Heart right ventricle (tissue), 16 donors: ENCODE measurements around the gene OTOGL. TPM values are rescaled to one million over a fixed set of nuclear protein-coding genes. Genes with fewer than 3 reads are reported as not detected.

Source experiments
- ATAC-seq, 8 donors: fragments of 200-7000 bp; cut with Tn5 transposase; one replicate each; pipeline ENCODE4 v1.9.1; 2020; ENCODE audit warnings: mild to moderate bottlenecking in 8 of 8, moderate library complexity in 8 of 8, moderate number of reproducible peaks in 1 of 8
- DNase-seq, 2 donors: peaks; one replicate each; pipeline ENCODE4 v3.0.0-alpha.2; 2020
- H3K27ac ChIP-seq, 10 donors: fragments of 200-600 bp; sonication (generic) in 2 of 10; one replicate each; pipeline versions ENCODE4 v1.5.0 to v1.8.0; 2020 to 2022; ENCODE audit warnings: mild to moderate bottlenecking in 3 of 10
- H3K27me3 ChIP-seq, 7 donors: fragments of 200-600 bp; one replicate each; pipeline ENCODE4 v1.8.0; 2021 to 2022; ENCODE audit warnings: mild to moderate bottlenecking in 2 of 7
- H3K36me3 ChIP-seq, 9 donors: fragments of 200-600 bp; sonication (generic) in 1 of 9; one replicate each; pipeline versions ENCODE4 v1.5.0 to v1.8.0; 2020 to 2022; ENCODE audit warnings: mild to moderate bottlenecking in 2 of 9
- H3K4me1 ChIP-seq, 9 donors: fragments of 200-600 bp; sonication (generic) in 1 of 9; one replicate each; pipeline versions ENCODE4 v1.5.0 to v1.8.0; 2020 to 2022; ENCODE audit warnings: mild to moderate bottlenecking in 4 of 9
- H3K4me3 ChIP-seq, 10 donors: fragments of 200-600 bp; sonication (generic) in 2 of 10; one replicate each; pipeline versions ENCODE4 v1.5.0 to v1.8.0; 2020 to 2022; ENCODE audit warnings: mild to moderate bottlenecking in 7 of 10, moderate library complexity in 2 of 10
- H3K9me3 ChIP-seq, 11 donors: fragments of 200-600 bp in 10 of 11; sonication (generic) in 2 of 11; one replicate each; pipeline versions ENCODE4 v1.5.0 to v1.8.0; 2013 to 2022; ENCODE audit warnings: mild to moderate bottlenecking in 2 of 11, control low read depth in 1 of 11, moderate library complexity in 1 of 11
- WGBS, 2 donors: extraction: QIAGEN DNeasy Blood & Tissue Kit; methylation state at CpG; one replicate each; pipeline ENCODE4 v1.1.7; 2013; ENCODE audit warnings: inconsistent platforms in 1 of 2; 5-methylcytosine and 5-hydroxymethylcytosine counted together
- intact Hi-C, 10 donors: fragments of 100-400 bp; cut with DNase I; formaldehyde crosslinking; loops; one replicate each; pipeline versions ENCODE4 v1.11.1 to v1.14.2; 2022
- polyA plus RNA-seq, 2 donors: library from polyadenylated mRNA; stranded (reverse); fragments of 200-250 nt; gene quantifications; one replicate each; pipeline ENCODE4 v1.2.3, GENCODE V29; 2013
- total RNA-seq, 10 donors: library from RNA; stranded (reverse); fragmentation: NEBNext Ultra II Directional in 3 of 10; extraction: Animal tissue kit (Norgen Biotek cat#: 25700) in 3 of 10; gene quantifications; one replicate each; pipeline versions ENCODE4 v1.2.1 to v1.2.4, GENCODE V29; 2021 to 2023
- TF ChIP-seq, protein P1 (sequence below), 9 donors: fragments of 200-600 bp; sonication (generic) in 2 of 9; IDR thresholded peaks; one replicate each; pipeline versions ENCODE4 v1.5.0 to v1.8.0; 2021 to 2022; ENCODE audit warnings: antibody characterized with exemption in 9 of 9, mild to moderate bottlenecking in 5 of 9, moderate library complexity in 1 of 9
- donor health status: Arrhythmogenic right ventricular cardiomyopathy.
- donor health status: ischemic (EF 13 %, LVEDD 7.1; RV severe dilation, severe dysfunction).
- donor health status: healthy with polysubstance abuse.
- donor health status: DM: no; HTN: yes; CAD: no.
- donor health status: DM: no; HTN: no; CAD: no.
- donor health status: ischemic (EF 25% LVEDD 6.9; RV normal size, moderate dysfunction).
- donor health status: ischemic (EF 25% LVEDD 5.7; RV mildly dilated, moderate dysfunction).
- donor health status: healthy.
- donor health status: DM: yes; HTN: yes; CAD: no.
- donor health status: Ischemic cardiomyopathy.
- donor health status: ischemic (EF 35%, LVEDD 5.7; RV mildly dilated, moderate dysfunction).
- donor health status: nonischemic (EF 11% LVEDD 7.7; RV severe dilation, severe dysfunction).
- donor health status: DM: yes; HTN: yes; CAD: no.
- donor health status: PGD.
- donor health status: ischemic (EF 29% LVEDD 5.4; RV normal size, mild dysfunction).
- donor health status: nonischemic (EF 23%, LVEDD 6.1; RV moderate dilation, normal function).

OTOGL gene
- total and polyA plus RNA-seq, 12 donors, result 0.04 to 1.4 (median 0.24) TPM

DNA sequence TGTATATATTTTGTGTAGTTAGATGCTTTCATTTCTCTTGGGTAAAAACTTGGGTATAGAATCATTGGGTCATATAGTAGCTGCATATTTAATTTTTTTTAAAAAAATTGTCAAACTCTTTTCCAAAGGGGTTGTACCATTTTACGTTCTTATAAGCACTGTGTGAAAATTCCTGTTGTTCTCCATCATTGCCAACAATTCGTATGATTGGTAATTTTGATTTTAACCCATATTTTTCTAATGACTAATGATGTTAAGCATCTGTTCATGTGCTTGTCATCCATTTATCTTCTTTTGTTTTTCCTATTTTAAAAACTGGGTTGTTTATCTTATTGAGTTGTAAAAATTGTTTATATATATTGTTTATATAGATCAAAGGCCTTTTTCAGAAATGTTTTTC, 77.4 kb downstream of the OTOGL start:
- H3K27ac ChIP-seq, result no peak overlapping the region
- H3K4me3 ChIP-seq, result no peak overlapping the region
- TF ChIP-seq, protein P1, sequence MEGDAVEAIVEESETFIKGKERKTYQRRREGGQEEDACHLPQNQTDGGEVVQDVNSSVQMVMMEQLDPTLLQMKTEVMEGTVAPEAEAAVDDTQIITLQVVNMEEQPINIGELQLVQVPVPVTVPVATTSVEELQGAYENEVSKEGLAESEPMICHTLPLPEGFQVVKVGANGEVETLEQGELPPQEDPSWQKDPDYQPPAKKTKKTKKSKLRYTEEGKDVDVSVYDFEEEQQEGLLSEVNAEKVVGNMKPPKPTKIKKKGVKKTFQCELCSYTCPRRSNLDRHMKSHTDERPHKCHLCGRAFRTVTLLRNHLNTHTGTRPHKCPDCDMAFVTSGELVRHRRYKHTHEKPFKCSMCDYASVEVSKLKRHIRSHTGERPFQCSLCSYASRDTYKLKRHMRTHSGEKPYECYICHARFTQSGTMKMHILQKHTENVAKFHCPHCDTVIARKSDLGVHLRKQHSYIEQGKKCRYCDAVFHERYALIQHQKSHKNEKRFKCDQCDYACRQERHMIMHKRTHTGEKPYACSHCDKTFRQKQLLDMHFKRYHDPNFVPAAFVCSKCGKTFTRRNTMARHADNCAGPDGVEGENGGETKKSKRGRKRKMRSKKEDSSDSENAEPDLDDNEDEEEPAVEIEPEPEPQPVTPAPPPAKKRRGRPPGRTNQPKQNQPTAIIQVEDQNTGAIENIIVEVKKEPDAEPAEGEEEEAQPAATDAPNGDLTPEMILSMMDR (IDR thresholded peaks at IDR 0.05), result no peak
- WGBS, 2 donors, result 90 to 91% methylated on average over 2 of the region's 2 CpGs
- intact Hi-C loops, result loop anchor here in 1 of 10 donors (10.0 kb wide), 1 partner anchor 122 kb away; no protein-coding TSS in a partner anchor
- H3K9me3 ChIP-seq, result no peaks in the 10 kb centered on the region
- H3K4me1 ChIP-seq, result no peaks in the 10 kb centered on the region
- H3K36me3 ChIP-seq, result no peaks in the 10 kb centered on the region
- no peak for DNase-seq
- no peaks in the 10 kb centered on the region for H3K27me3 ChIP-seq
- no peak for ATAC-seq

- no peak overlapping the region for H3K4me3 ChIP-seq
These were observed 79.5 kb downstream of the OTOGL start for GRCh38 chr12:80178846-80179245.

GRCh38 chr12:80183939-80184338, 84.6 kb downstream of the OTOGL start:
- Histone ChIP-seq H3K4me1 (peaks cover 2 to 32% (median 27%) of the 10 kb centered on the region in 9 donors), H3K36me3 (no peaks in the 10 kb centered on the region), H3K9me3 (no peaks in the 10 kb centered on the region), H3K27me3 (no peaks in the 10 kb centered on the region), H3K4me3 (no peak overlapping the region), H3K27ac (no peak overlapping the region)
- TF ChIP-seq, protein P1 (IDR thresholded peaks at IDR 0.05), result no peak
- 84% methylated on average over 2 of the region's 2 CpGs for WGBS, 2 donors
- no peak for ATAC-seq
- no peak for DNase-seq
- intact Hi-C loops, result loop anchor here in 8 of 10 donors (5.0 to 10.0 kb wide), 9 partner anchors 289 to 629 kb away; partner anchors contain the start of gene PAWR (in 1 of the 8)

More at GRCh38 chr12:80178846-80179245, 79.5 kb downstream of the OTOGL start:
- DNase-seq (no peak), ATAC-seq (no peak)
- Histone ChIP-seq H3K27me3 (no peaks in the 10 kb centered on the region), H3K9me3 (no peaks in the 10 kb centered on the region), H3K4me1 (no peaks in the 10 kb centered on the region), H3K27ac (no peak overlapping the region), H3K36me3 (no peaks in the 10 kb centered on the region)
- 76 to 77% methylated on average over 3 of the region's 3 CpGs for WGBS, 2 donors
- intact Hi-C loops, result loop anchor here in 1 of 10 donors (10.0 kb wide), 1 partner anchor 124 kb away; no protein-coding TSS in a partner anchor
- TF ChIP-seq, protein P1 (IDR thresholded peaks at IDR 0.05), result no peak

DNA sequence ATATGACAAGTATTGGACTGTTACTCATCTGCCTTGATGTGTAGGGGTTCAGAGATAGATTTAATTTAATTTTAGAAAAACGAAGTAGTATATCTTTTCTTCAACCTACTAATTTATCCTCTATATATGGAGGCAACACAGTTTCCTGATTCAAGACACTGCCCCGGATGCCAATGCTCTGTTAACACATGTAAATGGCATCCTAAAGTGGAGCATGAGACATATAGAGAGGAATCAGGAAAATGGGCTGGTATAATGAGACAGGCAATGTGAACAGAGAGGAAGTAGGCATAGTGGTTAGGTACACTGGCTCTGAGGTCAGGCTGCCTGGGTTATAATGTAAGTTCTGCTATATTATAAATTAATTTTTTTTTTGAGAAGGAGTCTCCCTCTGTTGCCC, 85.6 kb downstream of the OTOGL start:
- Histone ChIP-seq H3K27me3 (no peaks in the 10 kb centered on the region), H3K9me3 (no peaks in the 10 kb centered on the region), H3K4me3 (no peak overlapping the region), H3K36me3 (no peaks in the 10 kb centered on the region), H3K4me1 (peaks cover 2 to 41% (median 27%) of the 10 kb centered on the region in 9 donors), H3K27ac (no peak overlapping the region)
- intact Hi-C loops, result loop anchor here in 9 of 10 donors (5.0 to 10.0 kb wide), 15 partner anchors 128 to 630 kb away; partner anchors contain the start of genes PPP1R12A (in 3 of the 9) and PAWR (in 1 of the 9)
- ATAC-seq (no peak), DNase-seq (no peak)
- WGBS, 2 donors, result 48 to 88% methylated on average over 2 of the region's 2 CpGs
- TF ChIP-seq, protein P1 (IDR thresholded peaks at IDR 0.05), result no peak
